Psoas muscle (tissue), 8 donors: ENCODE measurements around the gene CHMP4A. TPM values are rescaled to one million over a fixed set of nuclear protein-coding genes. Genes with fewer than 3 reads are reported as not detected.

Experiments
- ATAC-seq, 4 donors: fragments of 200-7000 bp; cut with Tn5 transposase; one replicate each; pipeline ENCODE4 v1.9.1; 2020; ENCODE audit warnings: moderate library complexity in 3 of 4, mild to moderate bottlenecking in 2 of 4
- DNase-seq, 2 donors: peaks; one replicate each; pipeline ENCODE4 v3.0.0-alpha.2; 2020
- H3K27ac ChIP-seq: fragments of 200-600 bp; one replicate; pipeline ENCODE4 v1.8.0; 2022
- H3K27me3 ChIP-seq, 3 donors: fragments of 200-600 bp in 1 of 3; one replicate each; pipeline versions ENCODE4 v1.6.1 to v1.8.0; 2013 to 2022; ENCODE audit warnings: low read length in 2 of 3, mild to moderate bottlenecking in 2 of 3, moderate library complexity in 1 of 3; ENCODE audit not compliant: insufficient read depth in 3 of 3
- H3K36me3 ChIP-seq, 2 donors: fragments of 200-600 bp in 1 of 2; one replicate each; pipeline versions ENCODE4 v1.6.1 to v1.8.0; 2013 to 2022; ENCODE audit warnings: low read depth in 1 of 2, mild to moderate bottlenecking in 1 of 2, moderate library complexity in 1 of 2; ENCODE audit not compliant: insufficient read depth in 1 of 2
- H3K4me1 ChIP-seq: fragments of 200-600 bp; one replicate; pipeline ENCODE4 v1.8.0; 2022
- H3K4me3 ChIP-seq: fragments of 200-600 bp; one replicate; pipeline ENCODE4 v1.8.0; 2022; ENCODE audit warnings: mild to moderate bottlenecking
- H3K9me3 ChIP-seq: fragments of 200-600 bp; one replicate; pipeline ENCODE4 v1.8.0; 2022
- CTCF ChIP-seq: fragments of 200-600 bp; IDR thresholded peaks from one replicate; pipeline ENCODE4 v1.8.0; 2022; ENCODE audit warnings: antibody characterized with exemption
- WGBS, 3 donors: extraction: QIAGEN DNeasy Blood & Tissue Kit; methylation state at CpG; one replicate each; pipeline versions ENCODE4 v1.1.6 to v1.1.7; 2013; 5-methylcytosine and 5-hydroxymethylcytosine counted together
- intact Hi-C, 2 donors: fragments of 100-400 bp; cut with DNase I; formaldehyde crosslinking; loops; one replicate each; pipeline versions ENCODE4 v1.11.0 to v1.14.2; 2022
- polyA plus RNA-seq, 3 donors: library from polyadenylated mRNA; stranded (reverse); fragments of 200-250 nt; gene quantifications; one replicate each; pipeline ENCODE4 v1.2.3, GENCODE V29; 2013
- total RNA-seq, 4 donors: library from RNA; stranded (reverse); fragmentation: NEBNext Ultra II Directional in 2 of 4; extraction: Animal tissue kit (Norgen Biotek cat#: 25700) in 2 of 4; gene quantifications; one replicate each; pipeline versions ENCODE4 v1.2.1 to v1.2.4, GENCODE V29; 2021 to 2023
- donor health status: healthy with polysubstance abuse.
- donor health status: DM: no; HTN: no; CAD: no; lungs with moderate emphysema.
- donor health status: Bipolar disorder and iron deficiency.
- donor health status: healthy.
- donor health status: DM: yes; HTN: yes; CAD: no.
- donor health status: DM: no; HTN: no; CAD: no.
- donor health status: DM: no; HTN: no; CAD: no.
- donor health status: DM: yes; HTN: yes; CAD: no.

Gene CHMP4A
- total and polyA plus RNA-seq, 7 donors = 12.3 to 42.1 (median 18.2) TPM

- 20 to 27% (median 23%) methylated on average over 30 of the region's 30 CpGs for WGBS, 3 donors
- intact Hi-C loops = no loop called here
- Histone ChIP-seq H3K27ac (no peak overlapping the region), H3K4me1 (peaks cover 11% of the 10 kb centered on the region), H3K27me3 (peaks cover 0 to 36% (median 0%) of the 10 kb centered on the region in 3 donors), H3K4me3 (peak overlapping the region; percentile 40), H3K9me3 (no peaks in the 10 kb centered on the region), H3K36me3 (peaks cover 0 to 16% of the 10 kb centered on the region in 2 donors)
- peak in 1 of 2 donors; percentile 46 for DNase-seq
- peak; percentile 2 to 37 (median 22) for ATAC-seq
- TF ChIP-seq CTCF = no peak
Observed at GRCh38 chr14:24172261-24172860, 40.9 kb downstream of the CHMP4A start.

GRCh38 chr14:24171422-24172260 is 41.6 kb downstream of the CHMP4A start, which contains the start of gene REC8:
Gene REC8, plus strand, starts transcription at chr14:24172080. Its CDS starts 473 bp downstream, at chr14:24172553.
- H3K9me3 ChIP-seq = no peaks in the 10 kb centered on the region
- 7 to 11% (median 11%) methylated on average over 62 to 63 of the region's 63 CpGs for WGBS, 3 donors
- peaks cover 3 to 16% of the 10 kb centered on the region in 2 donors for H3K36me3 ChIP-seq
- peak within 1 kb of the TSS; percentile 40 for H3K4me3 ChIP-seq
- intact Hi-C loops = no loop called here
- peak; percentile 37 to 69 (median 65) for ATAC-seq
- no peak for TF ChIP-seq CTCF
- no peak within 1 kb of the TSS for H3K27ac ChIP-seq
- peaks cover 0 to 36% (median 0%) of the 10 kb centered on the region in 3 donors for H3K27me3 ChIP-seq
- H3K4me1 ChIP-seq = peaks cover 11% of the 10 kb centered on the region
- DNase-seq = peak; percentile 57 to 79

DNA sequence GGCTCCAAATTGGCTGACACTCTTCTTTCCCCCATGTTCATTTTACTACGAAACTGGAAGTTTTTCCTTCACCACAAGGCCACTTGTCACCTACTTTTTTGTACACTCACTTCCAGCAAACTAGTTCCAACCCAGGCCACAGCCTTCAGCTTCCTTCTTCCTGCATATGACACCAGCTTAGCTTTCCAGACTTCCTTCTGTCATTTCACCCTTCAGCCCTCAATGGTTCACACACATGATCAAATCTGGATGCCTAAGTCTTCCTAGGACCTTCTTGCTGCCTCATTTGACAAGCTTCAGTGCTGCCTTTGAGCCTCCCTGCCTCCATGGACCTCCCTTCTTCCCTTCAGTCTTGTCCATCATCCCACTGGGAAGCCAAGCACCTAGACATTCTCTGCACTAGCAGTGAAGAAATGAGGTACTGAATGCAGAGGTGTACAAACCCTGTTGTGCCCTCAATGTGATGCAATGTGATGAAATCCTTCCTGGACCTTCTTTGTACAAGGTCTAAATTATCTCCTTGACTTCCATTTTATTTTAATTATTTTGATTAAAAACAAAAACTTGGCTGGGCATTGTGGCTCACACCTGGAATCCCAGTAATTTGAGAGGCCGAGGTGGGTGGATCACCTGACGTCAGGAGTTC is 45.7 kb downstream of the CHMP4A start:
- Histone ChIP-seq H3K9me3 (no peaks in the 10 kb centered on the region), H3K4me1 (peaks cover 12% of the 10 kb centered on the region), H3K27ac (no peak overlapping the region), H3K36me3 (peaks cover 13 to 50% of the 10 kb centered on the region in 2 donors), H3K4me3 (no peak overlapping the region), H3K27me3 (peaks cover 0 to 32% (median 0%) of the 10 kb centered on the region in 3 donors)
- 85 to 95% (median 88%) methylated on average over 3 of the region's 3 CpGs for WGBS, 3 donors
- ATAC-seq (no peak), DNase-seq (no peak)
- intact Hi-C loops = no loop called here
- TF ChIP-seq CTCF = no peak

DNA sequence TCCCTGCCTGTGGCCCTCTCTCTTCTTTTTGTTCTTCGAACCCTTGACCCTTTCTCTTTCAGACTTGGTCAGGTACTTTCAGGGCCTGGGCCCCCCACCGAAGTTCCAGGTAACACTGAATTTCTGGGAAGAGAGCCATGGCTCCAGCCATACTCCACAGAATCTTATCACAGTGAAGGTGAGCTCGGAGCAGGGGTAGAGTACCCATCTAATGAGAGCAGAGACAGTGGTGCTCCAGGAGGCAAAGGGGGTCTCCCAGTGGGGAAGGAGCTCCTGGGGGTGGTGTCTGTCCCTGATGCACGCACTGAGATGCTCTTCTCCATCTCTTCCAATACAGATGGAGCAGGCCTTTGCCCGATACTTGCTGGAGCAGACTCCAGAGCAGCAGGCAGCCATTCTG is 47.5 kb downstream of the CHMP4A start:
- H3K27ac ChIP-seq = no peak overlapping the region
- no peak overlapping the region for H3K4me3 ChIP-seq
- no peak for TF ChIP-seq CTCF
- ATAC-seq = no peak
- 87 to 96% (median 93%) methylated on average over 5 of the region's 5 CpGs for WGBS, 3 donors
- H3K4me1 ChIP-seq = peaks cover 16% of the 10 kb centered on the region
- peaks cover 0 to 14% (median 0%) of the 10 kb centered on the region in 3 donors for H3K27me3 ChIP-seq
- H3K36me3 ChIP-seq = peaks cover 13 to 52% of the 10 kb centered on the region in 2 donors
- intact Hi-C loops = no loop called here
- DNase-seq = no peak
- no peaks in the 10 kb centered on the region for H3K9me3 ChIP-seq
